ENCODE results near the gene ANP32E. TPM values are rescaled to one million over a fixed set of nuclear protein-coding genes. Genes with fewer than 3 reads are reported as not detected.

ANP32E gene
- total RNA-seq, 1 experiment from 2014 or later: 95.1 TPM

DNA sequence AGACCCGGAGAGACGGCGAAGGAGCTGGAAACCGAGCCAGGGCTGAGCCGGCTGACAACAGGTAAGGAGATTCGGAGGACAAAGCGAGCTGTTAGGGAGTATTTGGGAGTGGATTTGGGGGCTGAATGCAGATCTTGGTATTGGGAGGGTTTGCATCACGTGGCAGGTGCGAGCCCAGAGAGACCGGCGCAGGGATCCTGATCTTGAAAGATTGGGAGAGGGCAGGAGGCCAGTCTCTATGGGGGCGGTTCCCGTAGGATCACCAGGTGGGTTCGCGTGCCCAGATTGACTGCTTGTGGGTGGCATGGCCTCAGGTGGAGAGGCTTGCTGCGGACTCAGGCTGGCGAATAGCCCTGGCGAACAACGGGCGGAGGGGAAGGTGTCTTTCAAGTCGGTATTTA is 46.6 kb upstream of the ANP32E start:
- TF ChIP-seq RAD21 (IDR thresholded peaks at IDR 0.05; ENCODE audit: low read depth): no peak
- TF ChIP-seq POLR2AphosphoS5 (IDR thresholded peaks at IDR 0.05; ENCODE audit: low read depth, low read length): no peak
- TF ChIP-seq CEBPB (IDR thresholded peaks at IDR 0.05; ENCODE audit: low read depth): no peak
- no peak for TF ChIP-seq FOSL1 (IDR thresholded peaks at IDR 0.05; ENCODE audit: low read depth)
- TF ChIP-seq, protein P1, sequence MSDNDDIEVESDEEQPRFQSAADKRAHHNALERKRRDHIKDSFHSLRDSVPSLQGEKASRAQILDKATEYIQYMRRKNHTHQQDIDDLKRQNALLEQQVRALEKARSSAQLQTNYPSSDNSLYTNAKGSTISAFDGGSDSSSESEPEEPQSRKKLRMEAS (IDR thresholded peaks at IDR 0.05): no peak
- no peak for TF ChIP-seq ZBTB33 (IDR thresholded peaks at IDR 0.05; ENCODE audit: extremely low read depth, insufficient replicate concordance, low read length)
- TF ChIP-seq TCF7L2 (IDR thresholded peaks at IDR 0.05; ENCODE audit: borderline replicate concordance, extremely low read depth, insufficient read depth, insufficient read length): no peak
- no peak for TF ChIP-seq REST (IDR thresholded peaks at IDR 0.05; ENCODE audit: low read depth)
- no peak for TF ChIP-seq SIN3A (IDR thresholded peaks at IDR 0.05; ENCODE audit: low read depth)
- no peak for TF ChIP-seq EZH2phosphoT487 (IDR thresholded peaks at IDR 0.05; ENCODE audit: borderline replicate concordance)
- no peak for TF ChIP-seq ZFX (IDR thresholded peaks at IDR 0.05)
- TF ChIP-seq ZNF274 (IDR thresholded peaks at IDR 0.05; ENCODE audit: low read depth, low read length): no peak
- H3K27ac ChIP-seq (ENCODE audit: low read depth, low read length): no peak overlapping the region
- RAD21 ChIA-PET (ENCODE audit: low non-redundant PET in 1 of 2, low total read pairs in 2 of 2, uncharacterized antibody in 2 of 2, unreplicated experiment in 2 of 2): no interaction called here
- POLR2A ChIA-PET: no interaction called here
- no peaks in the 10 kb centered on the region for H3K4me1 ChIP-seq (ENCODE audit: control insufficient read depth in 1 of 2, insufficient read depth in 2 of 2, low read length in 2 of 2)
- no peaks in the 10 kb centered on the region for H3K9me2 ChIP-seq (ENCODE audit: insufficient read depth)
- H3K4me2 ChIP-seq (ENCODE audit: low read length): no peak overlapping the region
- intact Hi-C loops (cut with micrococcal nuclease): no loop called here
- no peaks in the 10 kb centered on the region for H3K36me3 ChIP-seq (ENCODE audit: control insufficient read depth in 1 of 2, insufficient read depth in 2 of 2, low read length in 2 of 2)
- peaks cover 6% of the 10 kb centered on the region; the same call in 1 of the 2 replicates for H3K27me3 ChIP-seq (ENCODE audit: insufficient read depth, low read length)
- no peak overlapping the region for H3K9ac ChIP-seq (ENCODE audit: low read length)
- no peak for ATAC-seq
- DNase-seq (ENCODE audit: low read depth, low spot score): no peak
- CTCF ChIA-PET: interaction anchor here (1.7 to 2.1 kb wide), 2 partner anchors 10 to 27 kb away, joined by 3 to 18 read pairs; partner anchors contain the start of gene C1orf54
- H4K20me1 ChIP-seq (ENCODE audit: insufficient read depth): no peaks in the 10 kb centered on the region
- H3K79me2 ChIP-seq (ENCODE audit: insufficient read depth, low read length): no peaks in the 10 kb centered on the region
- no peak overlapping the region for H2AFZ ChIP-seq (ENCODE audit: low read depth, low read length, poor library complexity, severe bottlenecking)
- H3K4me3 ChIP-seq (replicated peaks in 1 of 2; ENCODE audit: low read depth in 1 of 2, low read length in 2 of 2): no peak overlapping the region
- H3K9me3 ChIP-seq (ENCODE audit: control insufficient read depth in 1 of 2, insufficient read depth in 1 of 2, low read depth in 1 of 2, low read length in 2 of 2): no peaks in the 10 kb centered on the region
- no TSS peak for BruUV-seq (replicated peaks)
